HG03175 (cell line): ENCODE data around the gene PRH1.

ENCODE experiments used
- ATAC-seq: cut with Tn5 transposase; IDR thresholded peaks from one replicate; pipeline ENCODE4 v1.9.1; 2021; ENCODE audit warnings: mild to moderate bottlenecking, moderate library complexity; ENCODE audit not compliant: unreplicated experiment

The PRH1 gene

DNA sequence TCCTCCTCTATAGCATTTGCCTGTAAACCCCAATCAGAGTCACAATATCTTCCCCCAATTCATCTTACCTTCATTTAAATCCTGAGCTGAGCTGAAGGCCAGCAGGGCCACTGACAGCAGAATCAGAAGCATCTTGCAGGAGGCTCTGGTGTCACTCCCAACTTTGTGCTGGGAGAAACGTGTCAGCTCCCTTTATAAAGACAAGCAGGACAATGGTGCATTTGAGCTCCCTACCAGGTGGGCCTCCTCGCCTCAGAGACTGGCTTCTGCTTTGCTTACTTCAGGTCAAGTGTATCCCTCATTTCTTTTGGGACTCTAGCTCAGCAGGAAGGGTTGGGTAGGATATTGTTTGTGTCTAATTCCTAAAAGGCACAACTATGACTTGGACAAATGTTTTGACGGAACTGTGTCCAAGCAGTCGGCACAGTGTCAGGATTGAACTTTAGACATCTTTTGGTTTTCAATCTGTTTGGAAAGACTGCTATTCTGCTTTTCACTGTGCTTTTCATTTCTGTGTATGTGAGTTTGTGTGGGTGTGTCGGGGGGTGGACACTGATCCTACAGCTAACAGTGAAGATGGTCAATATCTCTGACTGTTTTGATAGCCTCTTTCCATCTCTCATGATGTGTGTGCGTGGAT, at the start of gene PRH1:
Gene PRH1 (minus strand): TSS at position 170 of the 640 bp plus-strand sequence. CDS start 38 bp downstream, at position 132.
- no peak for ATAC-seq

DNA sequence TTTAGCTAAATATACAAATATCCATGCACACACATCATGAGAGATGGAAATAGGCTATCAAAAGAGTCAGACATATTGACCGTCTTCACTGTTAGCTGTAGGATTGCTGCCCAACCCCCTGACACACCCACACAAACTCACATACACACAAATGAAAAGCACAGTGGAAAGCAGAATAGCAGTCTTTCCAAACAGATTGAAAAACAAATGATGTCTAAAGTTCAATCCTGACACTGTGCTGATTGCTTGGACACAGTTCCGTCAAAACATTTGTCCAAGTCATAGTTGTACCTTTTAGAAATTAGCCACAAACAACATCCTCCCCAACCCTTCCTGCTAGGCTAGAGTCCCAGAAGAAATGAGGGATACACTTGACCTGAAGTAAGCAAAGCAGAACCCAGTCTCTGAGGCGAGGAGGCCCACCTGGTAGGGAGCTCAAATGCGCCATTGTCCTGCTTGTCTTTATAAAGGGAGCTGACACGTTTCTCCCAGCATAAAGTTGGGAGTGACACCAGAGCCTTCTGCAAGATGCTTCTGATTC, 44.8 kb upstream of the PRH1 start, which contains the start of gene PRH2:
Gene PRH2 (plus strand): TSS at position 491 of the 541 bp plus-strand sequence. CDS start 38 bp downstream, at position 529.
- ATAC-seq, result no peak

DNA sequence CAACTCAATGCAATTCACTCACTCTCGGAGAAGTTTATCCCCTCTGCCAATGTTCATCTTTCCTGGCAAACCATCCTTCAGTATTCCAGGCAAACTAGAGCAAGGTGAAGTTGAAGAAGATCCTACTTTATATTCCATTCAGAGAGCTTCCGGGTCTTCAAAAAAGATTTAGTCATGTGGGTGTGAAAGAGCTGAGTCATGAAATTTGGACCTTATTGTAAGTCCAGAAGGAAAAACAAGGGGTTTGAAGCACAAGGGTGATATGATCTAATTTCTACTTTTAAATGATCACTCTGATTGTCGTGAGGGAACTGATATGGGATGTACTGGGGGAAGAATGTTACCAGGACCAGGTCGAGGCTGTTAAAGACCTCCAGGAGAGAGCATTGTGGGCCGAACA, 42.2 kb upstream of the PRH1 start:
- ATAC-seq, result no peak

DNA sequence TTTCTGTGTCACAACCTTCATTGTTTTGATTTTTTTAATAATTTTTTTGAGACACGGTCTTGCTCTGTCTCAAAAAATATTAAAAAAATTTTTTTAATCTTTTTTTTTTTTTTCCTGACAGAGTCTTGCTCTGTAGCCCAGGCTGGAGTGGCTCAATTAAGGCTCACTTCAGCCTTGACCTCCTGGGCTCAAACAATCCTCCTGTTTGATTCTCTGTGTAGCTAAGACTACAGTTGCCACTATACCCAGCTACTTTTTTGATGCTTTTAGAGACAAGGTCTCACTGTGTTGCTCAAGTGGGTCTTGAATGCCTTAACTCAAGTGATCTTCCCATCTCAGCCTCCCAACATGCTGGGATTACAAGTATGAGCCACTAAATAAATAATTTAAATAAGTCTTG, 35.8 kb upstream of the PRH1 start:
- no peak for ATAC-seq

DNA sequence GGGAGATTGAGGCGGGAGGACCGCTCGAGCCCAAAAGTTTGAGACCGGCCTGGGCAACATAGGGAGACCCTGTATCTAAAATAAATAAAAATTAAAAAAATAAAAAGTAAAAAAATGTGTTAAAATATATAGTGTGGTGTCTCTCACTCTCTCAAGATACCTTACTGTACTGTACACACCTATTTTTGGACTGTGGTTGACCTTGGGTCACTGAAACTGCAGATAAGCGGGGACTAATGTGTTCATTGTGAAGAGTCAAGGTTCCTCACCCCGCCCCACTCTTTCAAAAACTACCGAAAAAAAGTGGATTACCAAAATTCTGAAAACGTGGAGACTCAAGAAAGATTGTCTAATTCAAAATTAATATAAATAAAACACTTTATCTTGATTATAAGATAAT, 26.3 kb upstream of the PRH1 start:
- ATAC-seq, result no peak

DNA sequence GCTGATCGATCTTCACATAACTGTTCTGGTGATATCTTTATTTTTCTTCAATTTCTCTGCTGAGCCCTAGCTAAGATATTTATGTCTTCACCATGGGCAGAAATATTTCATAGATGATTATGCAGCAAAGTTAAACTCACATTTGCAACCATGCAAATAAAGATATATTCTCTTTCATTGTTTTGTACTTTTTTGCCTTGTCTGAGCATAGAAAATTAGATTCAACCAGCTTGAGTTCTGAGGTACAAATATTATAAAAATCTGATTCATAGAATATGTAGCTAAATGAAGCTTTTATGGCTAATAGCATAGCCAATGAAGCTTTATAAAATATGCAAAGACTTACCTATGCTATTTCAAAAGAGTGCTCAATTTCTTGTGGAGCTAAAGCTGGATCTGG, 25.4 kb upstream of the PRH1 start, which contains the start of gene TAS2R13:
Gene TAS2R13 (minus strand): TSS at position 101 of the 400 bp plus-strand sequence. CDS start 264 bp downstream, outside the sequence.
- ATAC-seq, result no peak

DNA sequence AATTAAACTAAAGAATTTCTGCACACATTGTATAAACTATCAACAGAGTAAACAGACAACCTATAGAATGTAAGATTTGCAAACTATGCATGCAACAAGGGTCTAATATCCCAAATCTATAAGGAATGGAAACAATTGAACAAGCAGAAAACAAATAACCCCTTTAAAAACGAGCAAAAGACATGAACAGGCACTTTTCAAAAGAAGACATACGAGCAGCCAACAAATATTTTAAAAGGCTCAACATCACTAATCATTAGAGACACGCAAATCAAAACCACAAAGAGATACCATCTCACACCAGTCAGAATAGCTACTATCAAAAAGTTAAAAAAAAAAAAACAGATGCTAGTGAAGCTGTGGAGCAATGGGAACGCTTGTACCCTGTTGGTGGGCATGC, 20.6 kb upstream of the PRH1 start:
- ATAC-seq, result no peak

DNA sequence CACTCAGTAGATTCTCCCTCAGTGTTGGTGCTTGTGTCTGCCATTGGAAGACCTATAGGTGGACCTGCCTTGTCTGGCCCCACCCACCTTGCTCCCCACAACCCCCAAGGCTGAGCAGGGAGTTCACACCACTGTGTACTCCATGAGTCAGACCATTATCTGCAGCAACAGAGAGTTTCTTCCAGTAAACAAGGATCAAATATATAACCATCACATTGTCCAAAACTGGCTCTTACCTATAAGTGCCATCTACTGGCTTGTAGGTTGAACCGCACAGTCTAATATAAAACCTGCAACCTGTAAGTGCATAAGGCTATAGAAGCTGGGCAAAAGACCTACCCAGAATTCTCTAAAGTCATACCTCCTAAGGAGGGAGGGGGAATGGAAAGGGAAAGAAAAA, 17.4 kb upstream of the PRH1 start:
- no peak for ATAC-seq

DNA sequence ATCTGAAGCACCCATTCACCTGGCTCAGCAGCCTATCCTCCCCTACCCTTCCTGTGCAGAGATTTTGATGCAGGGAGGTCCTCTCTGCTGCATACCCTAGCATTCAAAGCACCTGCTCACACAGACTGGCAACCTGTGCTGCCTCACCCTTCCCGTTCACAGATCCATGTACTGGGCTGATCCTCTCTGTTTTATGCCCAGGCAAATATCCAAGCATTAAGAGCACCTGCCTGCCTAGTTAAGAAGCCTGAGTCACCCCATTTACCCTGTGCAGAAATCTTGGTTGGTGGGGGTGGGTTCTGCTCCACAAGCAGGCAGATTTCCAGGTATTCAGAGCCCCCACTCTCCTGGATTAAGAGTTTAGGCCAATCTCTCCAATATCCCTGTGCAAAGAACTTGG, 16.9 kb upstream of the PRH1 start:
- ATAC-seq, result no peak

DNA sequence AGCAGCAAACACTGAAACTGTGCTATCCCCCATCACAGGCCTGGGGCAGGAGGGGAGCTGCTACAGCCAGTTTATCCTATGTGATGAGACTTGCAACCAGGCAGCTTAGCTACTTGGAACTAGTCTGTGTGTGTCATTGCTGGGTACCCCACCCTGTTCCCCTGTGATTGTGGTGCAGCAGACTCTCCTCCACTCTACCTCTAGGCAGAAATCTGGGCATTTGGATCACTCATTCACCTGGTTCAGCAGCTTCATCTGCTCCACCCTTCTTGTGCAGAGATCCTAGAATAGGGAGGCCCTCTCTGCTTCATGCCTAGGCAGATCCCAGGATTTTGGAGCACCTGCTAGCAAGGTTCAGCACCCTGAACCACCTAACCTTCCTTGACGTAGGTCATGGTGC, 16.5 kb upstream of the PRH1 start:
- no peak for ATAC-seq

DNA sequence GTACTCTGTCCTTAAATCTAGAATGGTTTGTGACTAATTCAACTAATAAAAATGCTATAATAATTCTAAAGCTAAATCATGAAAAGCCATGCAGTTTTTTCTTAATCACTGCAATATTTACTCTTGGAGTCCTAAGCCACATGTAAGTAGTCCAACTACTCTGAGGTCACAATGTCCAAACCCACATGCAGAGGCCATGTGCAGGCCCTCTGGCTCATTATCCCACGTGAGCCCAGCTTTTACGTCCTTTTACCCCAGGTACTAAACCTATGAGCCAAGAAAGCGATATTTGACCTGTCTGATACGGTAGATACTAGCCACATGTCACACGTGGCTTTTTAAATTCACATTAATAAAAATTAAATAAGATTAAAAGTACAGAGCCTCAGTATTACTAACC, 12.8 kb upstream of the PRH1 start:
- ATAC-seq, result no peak

DNA sequence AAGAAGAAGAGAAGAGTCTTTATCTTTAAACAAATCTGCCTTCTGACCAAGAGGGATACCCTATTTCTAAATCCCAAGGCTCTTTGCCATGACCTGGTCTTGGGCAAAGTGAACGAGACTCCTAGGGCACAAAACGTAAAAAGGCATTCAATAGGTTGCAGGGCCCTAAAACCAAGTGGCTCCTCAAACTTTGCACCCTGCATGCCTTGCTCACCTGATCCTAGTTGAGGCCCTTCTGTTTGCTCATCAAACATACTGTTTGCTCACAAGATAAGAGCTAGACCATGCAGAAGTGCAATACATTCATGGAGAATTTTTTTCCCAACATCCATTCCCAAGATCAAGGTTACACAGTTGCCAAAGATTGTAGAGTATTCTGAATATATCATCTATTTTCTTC, 7.9 kb upstream of the PRH1 start:
- no peak for ATAC-seq

DNA sequence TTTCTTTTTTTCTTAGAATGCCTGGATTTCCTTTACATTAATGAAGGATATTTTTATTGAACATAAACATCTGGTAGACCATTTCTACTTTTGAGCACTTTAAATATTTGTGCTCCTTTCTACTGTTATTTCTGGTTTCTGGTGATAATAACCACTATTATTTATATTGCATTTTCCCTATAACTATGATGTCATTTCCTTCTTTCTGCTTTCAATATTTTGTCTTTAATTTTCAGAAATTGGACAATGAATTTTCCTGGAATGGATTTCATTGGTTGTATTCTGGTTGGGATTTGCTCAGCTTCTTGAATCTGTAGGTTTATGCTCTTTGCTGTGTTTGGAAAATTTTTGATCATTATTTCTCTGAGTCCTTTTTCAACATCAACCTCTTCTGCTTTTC, 5.2 kb upstream of the PRH1 start:
- ATAC-seq, result no peak

DNA sequence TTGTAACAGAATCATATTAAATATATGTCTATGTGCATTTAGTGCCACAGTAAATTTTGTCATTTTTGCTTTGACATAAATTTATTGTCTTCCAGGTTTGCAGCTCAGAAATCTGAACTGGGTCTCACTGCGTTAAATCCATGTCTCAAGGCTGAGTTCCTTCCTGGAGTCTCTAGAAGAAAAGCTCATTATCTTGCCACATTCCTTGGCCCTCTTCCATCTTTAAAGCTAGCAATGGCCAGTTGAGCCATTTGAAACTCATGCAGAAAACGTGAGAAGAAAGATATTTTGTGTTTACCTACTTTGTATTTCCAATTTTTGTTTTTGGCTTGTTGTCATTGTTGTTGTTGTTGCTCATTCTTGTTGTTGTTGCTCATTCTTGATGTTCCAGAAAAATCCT, 10.7 kb downstream of the PRH1 start:
- no peak for ATAC-seq

DNA sequence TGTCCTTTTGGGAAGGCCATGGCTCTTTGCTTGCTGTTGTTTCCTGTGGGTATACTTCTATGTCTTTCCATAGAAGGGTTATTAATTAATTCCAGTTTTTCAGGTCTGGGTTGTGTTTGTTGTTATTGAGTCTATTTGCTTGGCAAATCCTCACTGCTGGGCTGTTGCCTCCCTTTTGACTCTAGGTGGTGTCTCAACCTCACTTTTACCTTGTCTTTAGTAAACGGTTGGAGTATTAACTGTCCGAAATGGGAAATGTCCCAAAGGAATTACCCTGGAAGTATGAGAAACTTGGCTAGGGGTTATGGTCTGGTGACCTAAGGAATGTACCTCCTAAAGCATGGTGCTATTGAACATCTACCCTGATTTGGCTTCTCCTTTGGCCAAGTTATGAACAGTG, 16.7 kb downstream of the PRH1 start:
- no peak for ATAC-seq

DNA sequence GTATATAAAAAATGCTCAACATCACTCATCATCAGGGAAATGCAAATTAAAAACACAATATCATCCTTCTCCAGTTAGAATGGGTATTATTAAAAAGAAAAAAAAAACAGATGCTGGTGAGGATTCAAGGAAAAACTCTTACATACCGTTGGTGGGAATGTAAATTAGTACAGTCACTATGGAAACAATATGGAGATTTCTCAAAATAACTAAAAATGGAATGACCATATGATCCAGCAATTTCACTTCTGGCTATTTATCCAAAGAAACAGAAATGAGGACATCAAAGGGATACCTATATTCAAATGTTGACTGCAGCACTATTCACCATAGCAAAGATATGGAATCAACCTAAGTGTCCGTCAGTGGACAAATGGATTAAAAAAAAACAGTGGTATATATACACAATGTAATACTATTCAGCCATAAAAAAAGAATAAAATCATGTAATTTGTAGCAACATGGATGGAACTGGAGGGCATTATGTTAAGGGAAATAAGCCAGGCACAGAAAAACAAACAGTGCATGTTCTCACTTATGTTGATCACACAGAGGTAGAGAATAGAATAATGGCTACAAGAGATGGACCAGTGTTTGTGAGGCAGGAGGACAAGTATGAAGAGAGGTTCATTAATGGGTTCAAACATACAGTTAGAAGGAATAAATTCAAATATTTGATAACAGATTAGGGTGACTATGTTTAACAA, 20.4 kb downstream of the PRH1 start:
- no peak for ATAC-seq

DNA sequence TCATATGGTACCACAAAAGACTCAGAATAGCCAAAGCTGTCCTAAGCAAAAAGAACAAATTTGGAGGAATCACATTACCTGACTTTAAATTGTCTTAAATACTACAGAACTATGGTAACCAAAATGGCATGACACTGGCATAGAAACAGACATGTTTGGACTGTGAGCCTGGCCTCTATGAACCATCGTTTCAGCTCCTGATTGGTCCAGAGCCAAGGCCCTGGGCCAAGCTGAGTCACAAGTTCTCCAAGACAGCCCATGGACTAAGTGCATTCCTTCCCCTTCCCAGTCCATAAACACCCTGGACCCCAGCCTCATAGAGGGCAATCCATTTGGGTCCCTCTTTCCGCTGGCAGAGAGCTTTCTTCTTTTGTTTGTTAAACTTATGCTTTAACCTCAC, 22.7 kb downstream of the PRH1 start:
- ATAC-seq, result no peak

DNA sequence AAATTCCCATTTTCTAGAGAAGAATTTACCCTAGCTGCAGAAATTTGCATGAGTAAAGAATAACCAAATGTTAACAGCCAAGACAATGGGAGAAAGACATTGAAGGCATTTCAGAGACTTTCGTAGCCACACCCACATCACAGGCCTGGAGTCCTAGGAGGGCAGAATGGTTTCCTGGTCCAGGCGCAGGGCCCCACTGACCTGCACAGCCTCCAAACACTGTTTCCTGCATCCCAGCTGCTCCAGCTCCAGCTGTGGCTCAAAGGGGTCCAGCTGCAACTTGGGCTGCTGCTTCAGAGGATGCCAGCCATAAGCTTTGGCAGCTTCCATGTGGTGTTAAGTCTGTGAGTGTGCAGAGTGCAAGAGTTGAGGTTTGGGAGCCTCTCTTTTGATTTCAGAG, 28.2 kb downstream of the PRH1 start:
- ATAC-seq, result no peak

DNA sequence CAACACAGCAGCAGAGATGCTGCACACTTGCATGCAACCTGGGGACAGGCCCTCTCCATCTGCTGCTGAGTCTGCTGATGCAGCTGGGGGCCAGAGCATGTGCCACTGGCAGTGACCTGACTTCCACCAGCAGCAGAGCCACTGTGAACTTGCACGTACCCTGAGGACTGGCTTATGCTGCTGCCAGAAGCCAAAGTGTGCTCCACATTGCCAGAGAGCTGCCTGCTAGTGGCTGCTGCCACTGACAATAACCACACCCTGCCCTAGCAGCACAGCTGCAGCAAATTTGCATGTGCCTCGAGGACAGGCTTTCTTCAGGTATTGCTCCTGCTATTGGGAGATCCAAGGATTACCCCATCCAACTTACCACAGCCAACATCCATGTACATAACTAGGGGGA, 30.3 kb downstream of the PRH1 start:
- ATAC-seq, result no peak

DNA sequence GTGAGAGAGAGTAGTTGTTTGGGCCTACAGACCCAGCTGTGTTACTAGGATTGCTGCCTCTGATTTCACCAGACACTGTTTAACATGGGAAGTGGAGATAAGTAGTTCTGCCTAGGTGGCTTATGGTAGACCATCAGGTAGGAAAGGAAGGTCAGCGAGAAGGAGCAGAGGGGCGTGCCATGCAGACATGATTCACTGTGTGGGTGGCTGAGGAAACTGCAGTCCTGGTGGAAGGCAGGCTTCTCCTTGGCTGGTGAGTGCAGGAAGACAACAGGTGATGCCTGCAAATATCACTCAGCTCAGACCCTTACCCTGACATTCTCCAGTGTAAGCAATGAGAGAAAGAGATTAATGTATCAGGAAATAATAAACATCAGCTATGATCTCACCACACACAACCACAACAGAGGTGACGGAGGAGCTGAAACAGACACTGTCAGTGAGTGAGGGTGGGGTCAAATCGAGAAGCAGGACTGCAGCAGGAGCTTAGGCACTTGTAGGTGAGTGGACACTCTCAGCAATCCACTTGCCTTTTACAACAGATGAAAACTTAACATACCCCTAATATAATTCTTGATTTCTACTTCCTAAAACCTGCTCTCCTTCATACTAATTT, 32.7 kb downstream of the PRH1 start:
- no peak for ATAC-seq

DNA sequence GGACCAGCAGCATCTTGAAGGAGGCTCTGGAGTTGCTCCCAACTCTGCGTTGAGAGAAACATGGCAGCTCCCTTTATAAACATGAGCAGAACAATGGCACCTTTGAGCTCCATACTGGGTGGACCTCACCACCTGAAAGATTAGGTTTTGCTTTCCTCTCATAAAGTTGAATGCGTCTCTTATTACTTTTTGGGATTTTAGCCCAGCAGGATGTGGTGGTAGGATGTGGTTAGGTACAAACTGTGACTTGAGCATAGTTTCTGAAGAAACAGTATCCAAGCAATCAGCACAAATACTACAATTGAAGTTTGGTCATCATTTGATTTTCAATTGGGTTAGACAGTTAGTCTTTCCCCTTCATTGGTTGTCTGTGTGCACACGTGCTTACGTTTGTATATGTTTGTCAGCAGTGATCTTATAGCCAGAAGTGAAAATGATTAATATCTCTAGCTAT, 34.6 kb downstream of the PRH1 start, which contains the start of gene PRR4:
Gene PRR4 (minus strand): TSS at position 51 of the 454 bp plus-strand sequence. CDS start 38 bp downstream, at position 13.
- ATAC-seq, result peak; percentile 49

DNA sequence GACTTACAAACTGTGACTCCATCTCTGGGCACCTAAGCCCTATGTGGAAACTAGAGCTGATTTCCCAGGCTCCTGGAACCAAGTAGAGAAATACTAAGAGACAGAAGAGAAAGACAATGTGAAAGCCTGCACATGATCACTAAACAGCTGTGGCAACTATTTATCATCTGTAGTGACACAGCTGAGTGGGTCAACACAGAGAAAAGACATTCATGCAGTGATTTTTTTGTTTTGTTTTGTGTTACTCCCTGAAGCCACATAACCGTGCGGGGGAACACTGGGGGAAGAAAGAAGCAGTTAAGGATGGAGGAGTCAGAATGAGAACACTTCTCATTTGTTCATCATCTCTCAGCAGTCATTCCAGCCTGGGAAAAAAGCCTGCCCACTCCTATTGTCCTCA, 36.3 kb downstream of the PRH1 start:
- ATAC-seq, result no peak
